MM.1S (cell line): ENCODE measurements around the gene SUFU.

ENCODE experiments used
- DNase-seq: peaks from one replicate; pipeline ENCODE4 v3.0.0-alpha.2; 2015
- H2AFZ ChIP-seq: fragments of 300-600 bp; sonication (generic); 2 replicates; pipeline ENCODE4 v1.6.0; 2016; ENCODE audit warnings: antibody characterized with exemption, low read length
- H3F3A ChIP-seq: fragments of 300-600 bp; sonication (generic); 2 replicates; pipeline ENCODE4 v1.6.1; 2016; ENCODE audit warnings: mild to moderate bottlenecking, antibody characterized with exemption, low read length, moderate library complexity, mixed read lengths; ENCODE audit not compliant: insufficient read depth
- H3K27ac ChIP-seq: fragments of 300-600 bp; sonication (generic); 2 replicates; pipeline ENCODE4 v1.5.1; 2016; ENCODE audit warnings: mild to moderate bottlenecking, low read length
- H3K27me3 ChIP-seq: fragments of 300-600 bp; sonication (generic); replicated peaks from 2 replicates; pipeline ENCODE4 v1.6.0; 2016; ENCODE audit warnings: low read length; ENCODE audit not compliant: insufficient read depth
- H3K36me3 ChIP-seq: fragments of 300-600 bp; sonication (generic); replicated peaks from 2 replicates; pipeline ENCODE4 v1.6.1; 2016; ENCODE audit warnings: mild to moderate bottlenecking, low read length, mixed read lengths; ENCODE audit not compliant: insufficient read depth
- H3K4me1 ChIP-seq: fragments of 300-600 bp; sonication (generic); 2 replicates; pipeline ENCODE4 v1.6.1; 2016; ENCODE audit warnings: low read length, mixed read lengths
- H3K4me2 ChIP-seq: fragments of 300-600 bp; sonication (generic); 2 replicates; pipeline ENCODE4 v1.6.0; 2016; ENCODE audit warnings: low read depth, low read length
- H3K4me3 ChIP-seq: fragments of 300-600 bp; sonication (generic); 2 replicates; pipeline ENCODE4 v1.5.1; 2016; ENCODE audit warnings: low read length, mixed read lengths
- H3K79me2 ChIP-seq: fragments of 300-600 bp; sonication (generic); 2 replicates; pipeline ENCODE4 v1.6.1; 2016; ENCODE audit warnings: mixed run types, low read length, mixed read lengths
- H3K9ac ChIP-seq: fragments of 300-600 bp; sonication (generic); 2 replicates; pipeline ENCODE4 v1.6.1; 2016; ENCODE audit warnings: low read length, mixed read lengths
- H3K9me2 ChIP-seq: fragments of 300-600 bp; sonication (generic); replicated peaks from 2 replicates; pipeline ENCODE4 v1.6.1; 2016; ENCODE audit warnings: mild to moderate bottlenecking, low read length, mixed read lengths; ENCODE audit not compliant: insufficient read depth
- H3K9me3 ChIP-seq: fragments of 300-600 bp; sonication (generic); replicated peaks from 2 replicates; pipeline ENCODE4 v1.6.1; 2016; ENCODE audit warnings: mild to moderate bottlenecking, low read length, mixed read lengths; ENCODE audit not compliant: insufficient read depth
- H4K20me1 ChIP-seq: fragments of 300-600 bp; sonication (generic); 2 replicates; pipeline ENCODE4 v1.6.1; 2016; ENCODE audit warnings: mild to moderate bottlenecking, low read length, moderate library complexity, mixed read lengths; ENCODE audit not compliant: insufficient read depth
- EZH2 ChIP-seq: fragments of 300-600 bp; sonication (generic); optimal IDR thresholded peaks from 2 replicates; pipeline ENCODE3; 2017; ENCODE audit warnings: low read depth, mild to moderate bottlenecking, antibody characterized with exemption, low read length, mixed read lengths
- EZH2phosphoT487 ChIP-seq: fragments of 300-600 bp; sonication (generic); IDR thresholded peaks from 2 replicates; pipeline ENCODE4 v1.6.1; 2018; ENCODE audit warnings: antibody characterized with exemption, low read length
- TF ChIP-seq, protein P1 (sequence below): fragments of 300-600 bp; sonication (generic); IDR thresholded peaks from 2 replicates; pipeline ENCODE4 v1.5.1; 2016; ENCODE audit warnings: antibody characterized with exemption, low read length, mixed read lengths

SUFU gene

GRCh38 chr10:102633287-102633686, 129.5 kb downstream of the SUFU start:
- H3K27ac ChIP-seq: no peak overlapping the region
- H3K4me2 ChIP-seq: no peak overlapping the region

DNA sequence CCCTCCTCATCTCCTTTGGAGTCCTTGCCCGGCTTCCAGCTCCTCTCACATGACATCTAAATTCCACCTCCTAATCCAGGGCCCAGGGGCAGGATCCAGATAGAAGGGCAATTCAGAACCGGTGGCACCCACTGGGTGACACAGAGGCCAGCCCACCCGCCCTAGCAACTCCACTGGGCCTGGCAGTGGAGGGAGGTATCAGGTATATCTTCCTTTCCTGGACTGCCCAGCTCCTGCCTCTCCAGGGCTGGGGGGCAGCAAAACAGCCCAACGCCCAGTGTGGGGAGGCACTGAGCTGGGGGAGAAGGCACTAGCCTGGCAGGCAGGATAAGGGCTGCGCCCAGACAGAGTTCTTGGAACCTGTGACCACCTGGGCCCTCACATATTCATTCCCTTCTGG, 130.1 kb downstream of the SUFU start:
- TF ChIP-seq EZH2phosphoT487 (no peak), EZH2 (no peak)
- TF ChIP-seq, protein P1, sequence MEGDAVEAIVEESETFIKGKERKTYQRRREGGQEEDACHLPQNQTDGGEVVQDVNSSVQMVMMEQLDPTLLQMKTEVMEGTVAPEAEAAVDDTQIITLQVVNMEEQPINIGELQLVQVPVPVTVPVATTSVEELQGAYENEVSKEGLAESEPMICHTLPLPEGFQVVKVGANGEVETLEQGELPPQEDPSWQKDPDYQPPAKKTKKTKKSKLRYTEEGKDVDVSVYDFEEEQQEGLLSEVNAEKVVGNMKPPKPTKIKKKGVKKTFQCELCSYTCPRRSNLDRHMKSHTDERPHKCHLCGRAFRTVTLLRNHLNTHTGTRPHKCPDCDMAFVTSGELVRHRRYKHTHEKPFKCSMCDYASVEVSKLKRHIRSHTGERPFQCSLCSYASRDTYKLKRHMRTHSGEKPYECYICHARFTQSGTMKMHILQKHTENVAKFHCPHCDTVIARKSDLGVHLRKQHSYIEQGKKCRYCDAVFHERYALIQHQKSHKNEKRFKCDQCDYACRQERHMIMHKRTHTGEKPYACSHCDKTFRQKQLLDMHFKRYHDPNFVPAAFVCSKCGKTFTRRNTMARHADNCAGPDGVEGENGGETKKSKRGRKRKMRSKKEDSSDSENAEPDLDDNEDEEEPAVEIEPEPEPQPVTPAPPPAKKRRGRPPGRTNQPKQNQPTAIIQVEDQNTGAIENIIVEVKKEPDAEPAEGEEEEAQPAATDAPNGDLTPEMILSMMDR: no peak
- no peak overlapping the region for H3K4me2 ChIP-seq
- no peaks in the 10 kb centered on the region for H3K27me3 ChIP-seq
- H3K27ac ChIP-seq: no peak overlapping the region
- H3K9me3 ChIP-seq: no peaks in the 10 kb centered on the region
- no peaks in the 10 kb centered on the region for H3K36me3 ChIP-seq
- no peak overlapping the region for H2AFZ ChIP-seq
- H3K79me2 ChIP-seq: no peaks in the 10 kb centered on the region
- no peaks in the 10 kb centered on the region for H3K9me2 ChIP-seq
- no peaks in the 10 kb centered on the region for H3F3A ChIP-seq
- DNase-seq: no peak
- no peaks in the 10 kb centered on the region for H3K4me1 ChIP-seq
- no peak overlapping the region for H3K9ac ChIP-seq
- H4K20me1 ChIP-seq: no peaks in the 10 kb centered on the region
- no peak overlapping the region for H3K4me3 ChIP-seq

More at GRCh38 chr10:102633287-102633686, 129.5 kb downstream of the SUFU start:
- H4K20me1 ChIP-seq: no peaks in the 10 kb centered on the region
- H2AFZ ChIP-seq: no peak overlapping the region
- DNase-seq: no peak
- H3K9me2 ChIP-seq: no peaks in the 10 kb centered on the region
- no peak for TF ChIP-seq EZH2phosphoT487
- TF ChIP-seq EZH2: no peak
- TF ChIP-seq, protein P1: no peak
- no peaks in the 10 kb centered on the region for H3K9me3 ChIP-seq
- H3K4me3 ChIP-seq: no peak overlapping the region
- no peaks in the 10 kb centered on the region for H3K27me3 ChIP-seq
- H3K4me1 ChIP-seq: no peaks in the 10 kb centered on the region
- H3K79me2 ChIP-seq: no peaks in the 10 kb centered on the region
- no peaks in the 10 kb centered on the region for H3K36me3 ChIP-seq
- no peak overlapping the region for H3K9ac ChIP-seq
- no peaks in the 10 kb centered on the region for H3F3A ChIP-seq

DNA sequence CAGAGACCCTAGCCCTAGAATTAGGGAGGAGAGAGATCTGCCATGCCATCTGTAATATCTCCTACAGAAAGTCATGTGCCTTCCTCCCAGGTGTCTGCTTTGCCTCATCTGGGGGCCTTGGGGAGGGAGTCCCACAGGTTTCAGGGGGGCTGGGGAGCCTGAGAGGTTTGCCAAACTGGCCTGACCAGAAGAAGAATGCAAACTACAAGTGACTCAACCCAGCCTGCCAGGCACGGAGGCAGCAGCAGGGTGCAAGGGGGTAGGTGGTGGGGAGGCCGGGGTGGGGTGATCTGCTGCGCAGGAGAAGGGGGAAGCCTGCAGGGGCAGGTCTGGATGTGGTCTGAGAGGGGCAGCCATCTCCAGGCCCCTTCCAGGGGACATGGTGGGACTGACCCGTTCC, 130.9 kb downstream of the SUFU start:
- Histone ChIP-seq H3K9ac (no peak overlapping the region), H2AFZ (no peak overlapping the region), H3K4me2 (no peak overlapping the region), H4K20me1 (no peaks in the 10 kb centered on the region), H3K36me3 (no peaks in the 10 kb centered on the region), H3K9me2 (no peaks in the 10 kb centered on the region), H3K4me1 (no peaks in the 10 kb centered on the region), H3K27me3 (no peaks in the 10 kb centered on the region), H3K27ac (no peak overlapping the region), H3F3A (no peaks in the 10 kb centered on the region), H3K9me3 (no peaks in the 10 kb centered on the region), H3K4me3 (no peak overlapping the region), H3K79me2 (no peaks in the 10 kb centered on the region)
- no peak for TF ChIP-seq EZH2
- no peak for TF ChIP-seq EZH2phosphoT487
- TF ChIP-seq, protein P1: no peak
- no peak for DNase-seq

DNA sequence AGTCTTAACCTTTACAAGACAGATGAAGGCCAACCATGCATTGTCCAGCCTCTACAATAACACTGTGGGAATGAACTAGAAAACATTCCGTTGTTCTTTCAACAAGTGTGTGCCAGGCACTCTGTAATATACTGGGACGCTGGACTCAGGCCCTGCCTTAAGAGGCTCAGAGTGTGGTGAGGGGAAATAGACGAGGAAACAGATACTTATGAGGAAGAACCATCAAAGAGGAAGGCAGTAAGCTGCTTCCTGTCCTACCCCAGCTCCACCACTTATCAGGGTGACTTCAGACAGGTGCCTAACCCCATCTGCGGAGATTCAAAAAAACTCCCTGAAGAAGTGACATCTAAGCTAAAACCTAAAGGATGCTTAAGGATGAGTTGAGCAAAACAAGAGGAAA, 131.6 kb downstream of the SUFU start:
- no peak for DNase-seq
- Histone ChIP-seq H3K9me3 (no peaks in the 10 kb centered on the region), H3K9me2 (no peaks in the 10 kb centered on the region), H3K27me3 (no peaks in the 10 kb centered on the region), H3K27ac (no peak overlapping the region), H3K4me1 (no peaks in the 10 kb centered on the region), H3F3A (no peaks in the 10 kb centered on the region), H4K20me1 (no peaks in the 10 kb centered on the region), H3K79me2 (no peaks in the 10 kb centered on the region), H3K4me2 (no peak overlapping the region), H3K9ac (no peak overlapping the region), H3K36me3 (no peaks in the 10 kb centered on the region), H3K4me3 (no peak overlapping the region), H2AFZ (no peak overlapping the region)
- TF ChIP-seq EZH2: no peak
- TF ChIP-seq EZH2phosphoT487: no peak
- TF ChIP-seq, protein P1: no peak
